Stimulated activated CD4-positive, alpha-beta T cell treated with anti-CD3 and anti-CD28 coated beads, Interleukin-4, amount 100 ng/mL, for 1 hour (primary cell): ENCODE results near the gene MYF6.
"Not testable (repeated sequence)": the region's sequence is repeated elsewhere in the genome, so short reads cannot be mapped to it uniquely, and the experiment has no call there.

Experiments
- DNase-seq: peaks from one replicate; pipeline ENCODE4 v3.0.0-alpha.2; 2020

MYF6 gene

DNA sequence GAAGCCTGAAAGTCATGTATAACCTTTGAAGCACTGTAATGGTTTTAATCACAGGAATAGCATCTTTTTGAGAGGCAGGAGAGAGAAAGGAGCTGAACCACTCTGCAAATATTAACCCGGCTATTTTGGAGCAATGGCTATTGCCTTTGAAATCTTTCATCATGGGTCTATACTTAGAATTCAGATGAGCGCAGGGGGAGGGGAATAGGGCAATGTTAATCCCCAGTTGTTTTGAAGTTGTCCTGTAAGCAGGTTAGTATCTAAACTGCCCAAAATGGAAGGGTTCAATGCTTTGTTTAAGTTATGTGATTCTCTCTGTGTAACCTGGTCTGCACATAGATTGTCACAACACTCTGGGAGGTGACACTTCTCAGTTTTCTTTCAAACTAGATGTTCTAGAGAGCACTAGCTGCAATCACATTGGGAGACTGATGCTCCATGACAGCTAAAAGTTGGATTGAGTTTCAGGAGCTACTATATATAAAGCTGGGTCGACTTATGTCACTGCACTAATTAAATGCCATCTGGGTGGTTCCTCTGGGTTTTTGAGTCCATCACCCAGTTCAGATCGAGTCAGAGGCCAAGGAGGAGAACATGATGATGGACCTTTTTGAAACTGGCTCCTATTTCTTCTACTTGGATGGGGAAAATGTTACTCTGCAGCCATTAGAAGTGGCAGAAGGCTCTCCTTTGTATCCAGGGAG lies at the start of gene MYF6:
Gene MYF6 (plus strand): TSS at position 509 of the 704 bp plus-strand sequence. CDS start 86 bp downstream, at position 595.
- no peak for DNase-seq

DNA sequence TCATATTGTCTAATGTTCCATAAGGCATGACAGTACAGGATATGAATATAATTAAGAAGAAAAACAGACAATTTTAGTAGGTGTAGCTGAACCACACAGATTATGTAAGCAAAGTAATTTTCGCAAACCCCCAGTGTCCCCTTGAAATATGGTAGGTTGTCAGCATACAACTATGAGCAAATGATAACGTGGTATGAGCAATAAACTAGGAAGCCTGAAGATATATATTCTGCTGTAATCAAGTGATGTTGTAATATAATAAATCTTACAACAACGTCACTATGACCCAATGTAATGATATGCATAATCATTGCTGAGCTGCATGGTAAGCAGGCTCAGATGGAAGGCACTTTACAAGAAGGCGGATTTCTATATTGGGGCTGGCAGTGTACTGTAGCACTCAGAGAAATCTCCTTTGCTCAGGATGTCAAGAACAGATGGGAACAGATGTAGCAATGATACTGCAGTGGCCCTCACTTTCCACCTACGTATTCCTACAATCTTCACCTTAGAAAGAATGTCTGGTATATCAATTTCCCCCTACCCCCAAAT lies 47.8 kb upstream of the MYF6 start:
- no peak for DNase-seq

DNA sequence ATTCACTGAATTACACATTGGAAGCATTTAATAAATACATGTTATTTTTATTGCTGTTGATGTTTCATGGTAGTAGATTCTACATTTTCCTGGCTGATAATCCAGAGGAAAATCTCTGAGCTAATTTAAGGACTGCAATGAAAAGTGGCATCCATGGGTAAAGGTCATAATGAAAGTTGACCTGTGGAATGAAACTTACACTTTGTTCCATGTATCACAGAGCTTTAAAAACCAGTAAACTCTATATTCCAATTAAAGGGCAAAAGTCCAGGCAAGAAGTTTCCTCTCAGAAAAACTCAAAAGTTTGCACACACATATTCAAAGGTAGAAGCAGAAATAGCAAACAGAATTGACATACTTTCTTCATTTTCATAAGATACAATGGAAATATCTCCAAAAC lies 44.8 kb upstream of the MYF6 start:
- DNase-seq: no peak

DNA sequence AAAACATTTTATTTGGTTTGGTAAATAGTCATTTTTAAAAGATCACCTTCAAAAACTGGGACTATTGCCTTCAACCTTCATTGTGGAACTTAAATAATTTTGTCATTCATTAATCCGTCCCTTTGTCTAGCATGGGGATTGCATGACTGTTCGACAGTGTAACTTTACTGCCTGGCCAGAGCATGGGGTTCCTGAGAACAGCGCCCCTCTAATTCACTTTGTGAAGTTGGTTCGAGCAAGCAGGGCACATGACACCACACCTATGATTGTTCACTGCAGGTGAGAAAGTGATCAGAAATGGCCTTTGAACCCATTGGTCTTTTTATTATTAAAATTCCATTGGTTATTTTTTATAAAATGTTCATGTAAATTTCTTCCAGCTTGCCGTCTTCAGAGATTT lies 37.2 kb upstream of the MYF6 start:
- DNase-seq: no peak

DNA sequence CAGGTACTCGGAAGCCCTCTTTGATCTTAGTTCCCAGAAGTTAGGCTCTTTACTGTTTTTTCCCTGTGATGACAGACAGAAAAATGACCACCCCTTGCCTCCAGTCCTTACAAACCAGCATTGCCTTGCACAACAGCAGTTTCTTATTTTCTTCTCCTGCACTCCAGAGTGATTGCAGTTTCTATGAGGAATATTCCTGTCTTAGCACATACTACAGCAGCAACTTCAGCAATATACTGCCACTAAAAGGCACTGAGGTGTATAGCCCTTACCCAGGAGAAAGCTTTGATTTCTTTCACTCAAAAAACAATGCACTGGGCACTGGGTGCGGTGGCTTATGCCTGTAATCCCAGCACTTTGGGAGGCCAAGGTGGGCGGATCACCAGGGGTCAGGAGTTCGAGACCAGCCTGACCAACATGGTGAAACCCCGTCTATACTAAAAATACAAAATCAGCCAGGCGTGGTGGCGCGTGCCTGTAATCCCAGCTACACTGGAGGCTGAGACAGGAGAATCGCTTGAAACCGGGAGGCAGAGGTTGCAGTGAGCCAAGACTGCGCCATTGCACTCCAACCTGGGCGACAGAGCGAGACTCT lies 31.3 kb upstream of the MYF6 start:
- not testable (repeated sequence) for DNase-seq

DNA sequence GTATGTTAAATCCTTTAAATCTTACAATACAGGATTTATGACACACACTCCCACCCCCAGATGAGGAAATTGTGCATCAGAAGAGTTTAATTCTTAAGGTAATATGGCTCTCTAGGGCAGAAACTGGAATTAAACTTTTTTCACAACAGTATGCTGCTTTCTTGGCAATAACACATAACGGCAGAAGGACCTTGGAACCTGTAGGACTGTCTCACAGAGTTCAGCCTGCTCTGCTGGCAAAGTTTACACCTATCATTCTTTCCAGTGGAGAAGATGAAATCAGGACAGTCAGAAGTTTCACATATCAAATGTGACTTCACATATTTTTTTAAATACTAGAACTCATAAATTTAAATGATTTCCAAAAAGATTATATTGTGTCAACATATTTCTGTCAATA lies 30.6 kb upstream of the MYF6 start:
- DNase-seq: no peak

DNA sequence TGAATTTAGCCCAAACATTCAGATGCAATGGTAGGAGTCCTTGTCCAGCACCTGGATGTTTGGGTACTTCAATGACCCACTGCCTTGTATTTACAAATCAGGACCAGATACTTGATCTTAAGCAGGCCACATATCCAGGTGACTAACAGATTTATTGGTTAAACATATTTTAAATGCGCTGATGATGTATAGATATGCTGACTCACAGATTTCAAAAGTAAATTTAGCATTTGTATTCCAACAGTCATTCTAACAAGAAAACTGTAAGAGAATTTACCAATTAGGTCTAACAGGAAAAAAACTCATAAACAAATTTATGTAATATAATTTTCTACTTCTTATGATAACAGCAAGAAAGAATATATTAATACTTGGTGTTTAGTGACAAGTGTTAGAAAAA lies 29.4 kb upstream of the MYF6 start:
- DNase-seq: no peak

DNA sequence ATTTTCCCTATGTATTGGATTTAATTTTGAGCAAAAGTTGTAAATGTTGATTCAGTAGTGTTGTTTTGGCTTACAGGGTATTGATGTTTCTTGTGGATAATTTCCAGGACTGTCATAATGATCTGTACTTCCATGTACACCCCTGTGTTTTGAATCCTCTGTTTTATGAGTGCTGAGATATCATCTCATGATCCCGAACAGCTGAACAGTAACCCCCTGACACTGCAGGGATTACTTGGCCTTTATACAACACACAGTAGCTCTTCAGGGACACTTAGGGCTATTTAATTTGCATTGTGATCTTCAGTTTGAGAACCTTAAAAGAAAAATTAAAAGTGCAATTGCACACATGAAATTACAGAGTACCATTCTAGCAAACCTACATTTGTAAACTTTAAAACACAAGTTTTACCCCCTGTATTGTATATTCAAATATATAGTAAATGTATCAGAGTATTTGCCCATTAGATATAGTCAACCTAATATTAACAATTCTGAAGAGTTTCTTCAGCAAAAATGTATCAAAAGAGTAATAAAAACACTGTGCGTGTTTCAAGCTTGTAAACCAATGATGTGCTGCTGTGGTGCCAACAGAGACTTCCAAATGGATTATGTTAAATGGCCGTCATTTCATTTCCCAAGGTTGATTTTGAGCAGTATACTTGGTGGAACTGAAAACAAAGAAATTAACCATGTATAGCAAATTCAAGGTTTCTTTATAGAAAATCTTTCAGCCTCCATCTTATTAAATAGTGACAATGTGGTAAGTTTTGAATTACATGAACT lies 27.9 kb upstream of the MYF6 start:
- no peak for DNase-seq

DNA sequence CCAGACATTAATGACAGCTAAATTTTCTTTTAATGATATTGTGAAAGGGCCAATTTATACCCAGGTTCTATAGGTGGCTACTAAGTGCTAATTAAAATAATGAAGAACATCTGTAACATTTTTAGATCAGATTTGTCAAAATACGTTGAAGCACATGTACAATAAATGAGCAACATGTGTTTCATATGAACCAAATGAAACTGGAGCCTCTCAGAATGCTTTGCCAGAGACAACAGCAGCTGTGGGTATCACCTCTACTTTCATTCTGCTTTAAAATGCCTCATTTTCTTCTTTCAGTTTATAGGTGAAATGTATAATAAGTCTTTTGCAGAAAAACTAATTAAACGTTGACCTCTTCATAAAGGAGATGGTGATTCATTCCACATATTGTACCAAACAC lies 26.1 kb upstream of the MYF6 start:
- DNase-seq: no peak

DNA sequence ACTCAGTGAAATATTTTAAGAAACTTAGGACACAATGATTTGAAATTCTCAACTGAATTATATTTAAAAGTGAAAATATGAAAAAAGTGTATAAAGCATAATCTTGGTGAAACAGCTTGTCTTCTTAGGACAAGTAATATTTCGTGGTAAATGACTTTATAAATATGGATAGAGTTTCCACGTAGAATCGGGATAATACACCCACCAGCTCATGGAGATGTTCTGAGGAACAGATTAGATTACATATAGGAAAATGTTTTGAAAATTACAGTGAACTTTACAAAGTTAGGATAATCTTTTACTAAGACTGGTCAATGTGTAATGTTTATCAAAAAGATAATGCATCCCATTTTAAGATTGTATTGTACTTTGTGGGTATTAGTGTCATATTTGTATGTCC lies 25.6 kb upstream of the MYF6 start:
- DNase-seq: no peak

DNA sequence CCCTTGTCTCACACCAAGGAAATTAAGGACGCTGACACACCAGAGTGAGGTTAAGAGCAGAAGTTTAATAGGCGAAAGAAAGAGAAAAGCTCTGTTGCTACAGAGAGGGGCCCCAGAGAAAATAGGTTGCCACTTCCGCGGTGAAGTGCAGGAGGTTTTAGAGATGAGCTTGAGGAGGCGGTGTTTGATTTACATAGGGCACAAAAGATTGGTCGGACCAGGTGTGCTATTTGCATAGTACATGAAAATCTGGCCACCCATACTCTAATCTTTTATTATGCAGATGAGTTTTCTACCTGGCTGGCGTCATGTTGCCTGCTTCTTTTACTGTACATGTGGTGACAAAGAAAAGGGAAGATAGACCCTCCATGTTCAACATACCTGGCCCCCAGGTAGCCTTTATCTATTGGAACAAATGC lies 23.3 kb upstream of the MYF6 start:
- DNase-seq: no peak

DNA sequence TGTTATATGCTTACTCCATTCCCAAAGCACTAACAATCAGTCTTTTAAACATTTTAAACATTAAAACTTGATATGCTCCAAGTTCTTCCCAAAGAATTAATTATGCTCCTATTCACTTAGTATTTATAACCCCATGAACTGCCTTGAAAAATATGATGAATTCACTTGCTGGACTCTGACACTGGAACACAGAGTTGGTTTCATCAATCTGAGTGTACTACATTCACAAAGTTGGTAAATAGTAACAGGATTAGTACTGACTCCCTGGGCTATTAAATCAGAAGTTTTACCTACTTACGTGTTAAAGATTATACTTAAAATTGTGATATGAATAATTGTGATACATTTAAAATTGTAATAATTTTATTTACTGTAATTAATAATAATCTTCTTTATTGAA lies 17.3 kb upstream of the MYF6 start:
- no peak for DNase-seq

DNA sequence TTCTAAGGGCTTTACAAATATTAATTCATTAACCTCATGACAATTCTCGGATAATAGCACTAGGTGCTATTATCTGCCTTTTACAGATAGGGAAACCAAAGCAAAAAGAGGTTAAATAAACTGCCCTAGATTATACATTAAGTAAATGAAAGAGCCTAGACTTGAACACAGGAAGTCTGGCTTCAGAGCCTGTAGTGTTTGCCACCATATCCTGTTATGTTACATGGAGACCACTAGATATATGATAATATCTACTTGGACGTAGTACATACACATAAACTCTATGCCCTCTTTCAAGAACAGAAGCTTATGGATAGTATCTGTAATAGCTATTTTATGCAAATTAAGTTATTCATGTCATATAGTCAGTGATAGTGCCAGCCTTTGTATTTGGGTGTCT lies 16.9 kb upstream of the MYF6 start:
- no peak for DNase-seq

DNA sequence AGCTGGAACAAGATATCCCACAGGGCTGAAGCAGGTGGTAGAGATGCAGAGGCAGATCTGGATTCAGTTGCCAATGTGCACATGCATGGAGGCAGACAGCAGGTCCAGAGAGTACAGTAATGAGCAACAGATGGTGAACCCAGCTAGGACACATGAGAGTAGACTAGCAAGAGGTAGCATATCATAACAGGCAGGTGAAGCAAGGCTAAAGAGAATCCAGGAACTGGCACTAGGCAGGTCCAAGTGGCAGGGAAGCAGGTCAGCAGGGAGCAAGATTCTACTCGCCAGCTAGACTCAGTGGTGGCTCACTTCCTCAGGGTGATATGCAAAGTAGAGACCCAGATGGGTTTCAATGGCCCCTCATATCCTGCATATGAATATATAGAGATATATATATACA lies 15.3 kb upstream of the MYF6 start:
- no peak for DNase-seq

DNA sequence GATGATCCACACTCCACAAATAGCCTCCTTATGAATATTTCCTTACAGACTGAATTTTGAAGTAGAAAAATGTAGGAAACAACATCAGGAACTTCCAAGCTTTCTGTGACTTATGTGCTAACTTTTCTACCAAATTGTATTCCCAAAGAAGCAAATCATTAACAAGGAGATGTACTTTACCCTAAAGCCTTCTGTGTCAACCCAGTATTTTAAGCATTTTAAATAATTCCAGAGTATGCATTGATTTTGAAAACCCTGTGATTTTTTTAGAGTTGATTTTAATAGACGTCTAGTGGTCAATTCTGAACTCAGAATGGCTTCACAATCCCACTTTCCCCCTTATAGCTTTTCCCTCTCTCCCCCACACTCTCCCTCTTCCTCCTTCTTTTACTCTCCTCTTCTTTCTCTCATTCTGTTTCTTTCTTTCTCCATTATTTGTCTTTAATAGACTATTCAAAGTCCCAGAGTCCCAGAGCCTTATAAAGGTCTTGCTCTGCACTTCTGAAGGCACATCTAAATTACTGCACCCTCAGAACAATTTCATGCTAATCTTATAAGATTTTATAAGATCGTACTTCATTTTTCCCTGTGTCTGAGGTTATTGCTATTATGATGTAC lies 10.1 kb upstream of the MYF6 start:
- DNase-seq: no peak

DNA sequence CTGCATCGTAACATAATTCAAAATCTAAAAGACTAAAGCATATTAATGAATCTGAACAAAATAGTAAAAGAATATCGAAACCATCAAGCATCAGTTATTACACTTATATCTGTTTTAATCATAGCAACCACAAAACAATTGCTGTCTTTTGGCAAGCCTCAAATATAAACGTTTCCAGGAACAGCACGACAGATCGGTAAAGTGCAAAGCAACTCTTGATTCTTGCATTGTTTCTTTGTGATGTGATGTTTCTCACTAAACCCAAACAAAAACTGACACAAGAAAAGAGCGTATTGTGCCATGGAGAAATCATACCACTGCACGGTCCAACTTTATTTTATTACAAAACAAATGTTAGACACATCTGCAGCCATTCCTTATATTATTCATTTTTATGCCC lies 9.2 kb upstream of the MYF6 start:
- DNase-seq: no peak

DNA sequence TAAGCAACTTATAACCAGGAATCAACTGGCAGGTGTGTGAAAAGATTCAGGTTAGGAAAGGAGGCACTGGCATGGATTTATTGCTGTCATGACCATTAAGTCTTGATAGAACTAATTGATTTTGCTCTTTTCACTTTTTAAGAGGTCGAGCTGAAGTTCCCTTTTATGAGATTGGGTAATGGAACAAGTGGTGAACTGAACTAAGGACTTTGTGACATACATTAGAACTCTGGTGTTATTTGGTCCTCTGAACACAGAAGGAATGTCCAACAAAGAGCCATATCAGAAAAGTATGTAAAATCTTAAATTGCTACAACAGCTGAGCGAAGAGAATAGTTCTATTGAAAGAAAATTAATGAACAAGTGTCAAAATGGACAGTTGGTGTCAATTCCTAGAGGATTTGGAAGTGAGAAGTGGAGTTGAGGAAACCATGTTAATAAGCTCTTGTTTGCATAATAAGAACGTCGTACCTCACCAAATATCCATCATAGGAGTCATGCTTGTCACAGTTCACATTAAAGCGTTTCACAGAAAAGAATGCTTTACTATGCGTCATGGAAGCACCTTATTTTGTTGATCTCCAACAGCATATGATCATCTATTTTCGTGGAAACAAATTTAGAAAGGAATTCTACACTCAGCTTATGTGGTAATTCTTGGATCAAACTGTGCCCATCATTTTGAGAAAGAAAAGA lies 8.4 kb upstream of the MYF6 start:
- no peak for DNase-seq

DNA sequence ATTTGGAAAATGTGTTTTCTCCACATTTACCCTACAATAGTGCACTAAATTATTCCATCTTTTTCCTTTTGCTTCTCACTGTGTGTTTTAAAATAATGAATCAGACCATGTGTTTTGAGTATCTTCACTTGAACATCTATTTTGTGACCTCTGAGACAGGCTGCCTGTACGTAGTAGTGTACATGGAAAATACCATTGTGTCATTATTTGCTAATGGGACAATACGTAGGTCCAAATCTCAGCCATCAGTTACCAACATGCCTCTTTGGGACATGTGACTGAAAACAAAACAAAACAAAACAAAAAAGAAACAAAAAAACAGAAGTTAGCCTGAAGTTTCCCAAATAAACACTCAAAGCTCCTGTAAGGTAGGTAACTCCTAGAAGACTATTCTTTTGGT lies 7.1 kb upstream of the MYF6 start:
- no peak for DNase-seq

DNA sequence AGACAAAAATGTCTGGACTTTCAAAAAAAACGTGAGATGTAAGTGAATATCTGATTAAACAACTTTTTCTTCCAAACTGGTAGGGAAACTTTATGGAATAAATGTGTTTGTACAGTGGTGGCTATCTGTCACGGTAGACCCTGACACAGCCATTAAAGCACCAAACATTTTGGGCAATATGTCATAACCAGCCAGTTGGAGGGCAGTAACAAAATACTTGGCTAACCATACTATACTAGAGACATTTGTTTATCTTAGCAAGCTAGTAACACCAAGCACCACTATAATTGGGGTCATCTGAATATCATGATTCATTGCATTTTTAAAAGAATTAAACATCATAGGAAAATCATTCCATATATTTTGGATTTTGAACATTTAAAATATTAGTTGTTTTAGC lies 6.0 kb upstream of the MYF6 start:
- DNase-seq: no peak

DNA sequence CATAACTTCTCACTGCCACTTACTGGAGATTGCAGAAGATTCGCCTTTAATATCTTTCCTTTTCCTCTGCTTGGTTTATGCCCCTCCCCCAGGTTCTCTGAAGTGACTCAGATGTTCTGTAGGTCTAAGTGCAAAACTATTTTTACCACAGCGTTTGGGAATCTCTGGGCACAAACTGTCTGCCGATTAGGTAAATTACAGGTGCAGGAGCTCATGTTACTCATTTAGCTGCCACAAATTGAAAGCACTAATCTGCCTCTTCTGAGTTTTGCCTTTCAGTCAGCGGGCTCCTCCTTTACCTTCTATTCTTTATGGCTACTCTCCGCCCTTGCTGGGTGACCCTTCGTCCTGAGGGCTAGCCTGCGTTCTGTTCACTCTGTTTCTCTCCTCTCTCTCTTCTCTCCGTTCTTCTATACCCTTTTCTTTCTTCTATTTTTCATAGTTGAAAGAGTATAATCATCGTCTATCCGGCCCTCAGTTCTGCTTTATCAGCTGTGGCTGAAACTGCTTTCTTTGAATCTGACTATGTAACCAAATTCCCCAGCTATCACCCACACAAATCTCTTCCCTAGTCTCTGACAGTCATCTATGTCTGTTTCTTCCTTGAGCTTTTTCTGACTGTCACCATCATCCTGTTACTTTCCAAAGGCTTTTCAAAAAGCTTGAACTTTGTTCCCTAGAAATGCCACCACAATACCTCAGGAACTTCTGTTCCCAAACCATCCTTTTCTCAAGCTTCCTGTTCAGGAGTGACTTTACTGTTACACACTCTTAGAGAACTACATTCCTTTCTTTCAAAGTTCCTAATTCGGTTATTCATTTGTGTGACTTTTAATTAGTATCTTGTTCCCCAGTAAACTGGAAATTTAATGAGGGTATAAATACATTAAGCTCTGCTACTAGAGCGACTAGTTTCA lies 4.3 kb upstream of the MYF6 start:
- DNase-seq: no peak

DNA sequence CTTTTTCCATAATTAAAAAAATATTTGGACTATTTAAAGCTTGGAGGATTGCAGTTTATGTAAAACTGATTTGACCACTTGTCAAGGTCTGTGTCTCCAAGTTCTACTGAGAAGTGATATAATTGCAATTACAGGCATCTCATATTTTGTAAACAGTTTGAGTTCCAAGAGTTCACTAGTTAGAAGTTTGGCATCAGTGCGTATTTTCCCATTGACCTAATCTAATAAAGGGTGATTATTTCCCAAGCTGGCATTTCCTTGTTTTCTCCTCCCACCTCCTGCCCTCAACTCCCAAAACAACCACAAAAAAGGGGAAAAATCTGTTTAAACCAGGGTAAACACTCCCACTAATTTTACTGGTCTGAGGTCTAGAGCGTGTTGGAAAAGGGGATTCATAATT lies 3.0 kb upstream of the MYF6 start:
- DNase-seq: no peak

DNA sequence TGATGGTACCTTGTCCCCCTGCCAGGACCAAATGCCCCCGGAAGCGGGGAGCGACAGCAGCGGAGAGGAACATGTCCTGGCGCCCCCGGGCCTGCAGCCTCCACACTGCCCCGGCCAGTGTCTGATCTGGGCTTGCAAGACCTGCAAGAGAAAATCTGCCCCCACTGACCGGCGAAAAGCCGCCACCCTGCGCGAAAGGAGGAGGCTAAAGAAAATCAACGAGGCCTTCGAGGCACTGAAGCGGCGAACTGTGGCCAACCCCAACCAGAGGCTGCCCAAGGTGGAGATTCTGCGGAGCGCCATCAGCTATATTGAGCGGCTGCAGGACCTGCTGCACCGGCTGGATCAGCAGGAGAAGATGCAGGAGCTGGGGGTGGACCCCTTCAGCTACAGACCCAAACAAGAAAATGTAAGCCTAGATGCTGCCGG lies 410 bp downstream of the MYF6 start:
- no peak for DNase-seq
